Activated T-helper 17 cell treated with anti-CD3 and anti-CD28 coated beads, Interleukin-2, amount 50 U/mL, for 72 hours (primary cell): ENCODE measurements around the gene DDX50. TPM values are rescaled to one million over a fixed set of nuclear protein-coding genes. Genes with fewer than 3 reads are reported as not detected.
"Not testable (repeated sequence)": the region's sequence is repeated elsewhere in the genome, so short reads cannot be mapped to it uniquely, and the experiment has no call there.

Source experiments
- ATAC-seq: fragments of 150-1000 bp; cut with Tn5 transposase; replicated peaks from 2 replicates; pipeline ENCODE4 v1.10.0; 2021; ENCODE audit warnings: mild to moderate bottlenecking, moderate library complexity
- H3K27ac Mint-ChIP-seq: one replicate; pipeline ENCODE4 v1.8.0; 2022; ENCODE audit warnings: mixed read lengths
- H3K27me3 Mint-ChIP-seq: one replicate; pipeline ENCODE4 v1.8.0; 2022; ENCODE audit warnings: mixed read lengths
- H3K36me3 Mint-ChIP-seq: one replicate; pipeline ENCODE4 v1.8.0; 2022; ENCODE audit warnings: low read depth, mild to moderate bottlenecking, mixed read lengths
- H3K4me1 Mint-ChIP-seq: one replicate; pipeline ENCODE4 v1.8.0; 2022; ENCODE audit warnings: mixed read lengths
- H3K4me3 Mint-ChIP-seq: one replicate; pipeline ENCODE4 v1.8.0; 2022; ENCODE audit warnings: mild to moderate bottlenecking, mixed read lengths
- H3K9me3 Mint-ChIP-seq: one replicate; pipeline ENCODE4 v1.8.0; 2022; ENCODE audit warnings: mixed read lengths
- total RNA-seq, 2 donors: library from RNA; stranded (reverse); gene quantifications; one replicate each; pipeline ENCODE4 v1.2.3, GENCODE V29; 2022

The DDX50 gene, protein sequence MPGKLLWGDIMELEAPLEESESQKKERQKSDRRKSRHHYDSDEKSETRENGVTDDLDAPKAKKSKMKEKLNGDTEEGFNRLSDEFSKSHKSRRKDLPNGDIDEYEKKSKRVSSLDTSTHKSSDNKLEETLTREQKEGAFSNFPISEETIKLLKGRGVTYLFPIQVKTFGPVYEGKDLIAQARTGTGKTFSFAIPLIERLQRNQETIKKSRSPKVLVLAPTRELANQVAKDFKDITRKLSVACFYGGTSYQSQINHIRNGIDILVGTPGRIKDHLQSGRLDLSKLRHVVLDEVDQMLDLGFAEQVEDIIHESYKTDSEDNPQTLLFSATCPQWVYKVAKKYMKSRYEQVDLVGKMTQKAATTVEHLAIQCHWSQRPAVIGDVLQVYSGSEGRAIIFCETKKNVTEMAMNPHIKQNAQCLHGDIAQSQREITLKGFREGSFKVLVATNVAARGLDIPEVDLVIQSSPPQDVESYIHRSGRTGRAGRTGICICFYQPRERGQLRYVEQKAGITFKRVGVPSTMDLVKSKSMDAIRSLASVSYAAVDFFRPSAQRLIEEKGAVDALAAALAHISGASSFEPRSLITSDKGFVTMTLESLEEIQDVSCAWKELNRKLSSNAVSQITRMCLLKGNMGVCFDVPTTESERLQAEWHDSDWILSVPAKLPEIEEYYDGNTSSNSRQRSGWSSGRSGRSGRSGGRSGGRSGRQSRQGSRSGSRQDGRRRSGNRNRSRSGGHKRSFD
- 10 to 100 TPM; 48.0 to 66.1 TPM for total RNA-seq

- Mint-ChIP-seq H3K4me3 (peak within 1 kb of the TSS; percentile 93), H3K4me1 (peaks cover 26% of the 10 kb centered on the region), H3K27me3 (no peaks in the 10 kb centered on the region), H3K9me3 (no peaks in the 10 kb centered on the region), H3K36me3 (peaks cover 52% of the 10 kb centered on the region), H3K27ac (peak within 1 kb of the TSS; percentile 99)
- ATAC-seq = peak; percentile 96
Observed at GRCh38 chr10:68901105-68901927, at the start of gene DDX50. Gene DDX50 (plus strand): TSS chr10:68901315. CDS start chr10:68901385, 70 bp downstream.

DNA sequence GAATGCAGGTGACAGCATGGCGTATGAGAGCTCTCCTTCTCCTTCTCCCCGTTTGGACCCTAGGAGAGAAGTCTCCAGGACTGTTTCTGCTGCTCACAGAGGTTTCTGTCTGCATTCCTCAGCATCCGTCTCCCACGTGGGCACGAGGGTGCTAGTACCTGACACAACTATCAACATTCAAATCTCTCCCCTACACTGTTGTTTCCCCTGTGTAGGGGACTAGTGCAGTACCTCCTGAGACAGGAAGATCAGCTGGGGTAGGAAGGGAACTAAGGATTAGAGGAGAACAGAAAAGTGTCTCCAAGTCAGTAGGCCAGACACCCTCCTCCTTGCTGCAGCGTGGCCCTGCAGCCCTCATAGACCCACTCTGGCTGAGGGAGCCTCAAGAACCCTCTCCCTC lies 44.8 kb upstream of the DDX50 start:
- no peak for ATAC-seq
- H3K9me3 Mint-ChIP-seq = peaks cover 5% of the 10 kb centered on the region
- H3K27me3 Mint-ChIP-seq = peaks cover 8% of the 10 kb centered on the region
- no peak overlapping the region for H3K4me3 Mint-ChIP-seq
- H3K27ac Mint-ChIP-seq = no peak overlapping the region
- no peaks in the 10 kb centered on the region for H3K4me1 Mint-ChIP-seq
- H3K36me3 Mint-ChIP-seq = no peaks in the 10 kb centered on the region

DNA sequence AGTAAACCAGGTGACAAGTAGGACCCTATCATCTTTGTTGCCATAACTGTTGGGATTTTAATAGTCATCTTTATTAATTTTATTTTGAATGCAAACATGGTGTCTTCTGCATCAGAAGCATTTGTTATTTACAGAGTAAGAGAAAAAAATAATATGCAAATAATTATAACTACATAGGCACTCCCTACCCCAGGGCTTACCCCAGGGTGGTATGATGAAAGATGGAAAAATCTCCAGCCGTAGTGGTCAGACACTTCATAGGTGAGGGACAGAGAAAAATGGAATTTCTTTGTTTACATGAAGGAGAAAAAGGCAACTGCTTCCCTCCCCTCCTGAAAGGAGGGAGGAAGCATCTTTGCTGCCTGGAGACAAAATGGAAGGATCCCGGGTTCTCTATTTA lies 44.1 kb upstream of the DDX50 start:
- H3K4me1 Mint-ChIP-seq = no peaks in the 10 kb centered on the region
- ATAC-seq = no peak
- H3K27ac Mint-ChIP-seq = no peak overlapping the region
- H3K4me3 Mint-ChIP-seq = no peak overlapping the region
- peaks cover 8% of the 10 kb centered on the region for H3K27me3 Mint-ChIP-seq
- peaks cover 8% of the 10 kb centered on the region for H3K9me3 Mint-ChIP-seq
- H3K36me3 Mint-ChIP-seq = no peaks in the 10 kb centered on the region

DNA sequence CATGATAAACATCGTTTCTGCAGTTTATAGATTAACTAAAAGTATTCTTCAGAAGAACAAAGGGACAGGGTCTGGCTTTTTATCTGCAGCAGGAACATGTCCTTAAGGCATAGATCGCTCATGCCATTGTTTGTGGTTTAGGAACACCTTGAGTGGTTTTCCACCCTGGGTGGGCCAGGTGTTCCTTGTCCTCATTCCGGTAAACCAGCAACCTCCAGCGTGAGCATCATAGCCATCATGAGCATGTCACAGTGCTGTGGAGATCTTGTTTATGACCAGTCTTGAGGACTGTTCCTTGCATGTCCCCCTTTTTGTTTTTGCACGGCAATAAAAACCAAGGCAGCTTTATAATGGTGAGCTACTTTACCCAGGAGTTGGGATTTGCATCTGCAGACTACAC lies 39.9 kb upstream of the DDX50 start:
- H3K36me3 Mint-ChIP-seq = no peaks in the 10 kb centered on the region
- no peaks in the 10 kb centered on the region for H3K4me1 Mint-ChIP-seq
- H3K9me3 Mint-ChIP-seq = peaks cover 13% of the 10 kb centered on the region
- no peak overlapping the region for H3K27ac Mint-ChIP-seq
- peaks cover 5% of the 10 kb centered on the region for H3K27me3 Mint-ChIP-seq
- no peak for ATAC-seq
- H3K4me3 Mint-ChIP-seq = no peak overlapping the region

DNA sequence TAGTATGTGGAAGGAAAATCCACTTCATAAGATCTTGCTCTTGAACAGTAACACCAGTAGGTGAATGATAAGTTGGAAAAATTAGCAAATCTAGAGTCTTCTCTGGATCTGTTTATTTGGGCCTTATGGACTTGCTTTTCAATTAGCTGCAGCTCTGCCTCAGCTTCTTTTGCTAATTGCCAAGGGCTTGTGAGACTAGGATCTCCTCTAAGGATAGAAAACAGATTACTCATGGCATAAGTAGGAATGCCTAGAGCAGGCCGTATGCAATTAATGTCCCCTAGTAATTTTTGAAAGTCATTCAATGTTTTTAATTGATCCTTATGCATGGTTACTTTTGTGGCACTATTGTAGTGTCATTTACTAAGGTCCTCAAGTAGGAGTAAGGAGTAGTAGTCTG lies 36.5 kb upstream of the DDX50 start:
- no peak overlapping the region for H3K4me3 Mint-ChIP-seq
- H3K27ac Mint-ChIP-seq = no peak overlapping the region
- no peaks in the 10 kb centered on the region for H3K4me1 Mint-ChIP-seq
- no peak for ATAC-seq
- peaks cover 13% of the 10 kb centered on the region for H3K9me3 Mint-ChIP-seq
- no peaks in the 10 kb centered on the region for H3K27me3 Mint-ChIP-seq
- H3K36me3 Mint-ChIP-seq = no peaks in the 10 kb centered on the region

GRCh38 chr10:68868173-68868572 lies 32.9 kb upstream of the DDX50 start:
- not testable (repeated sequence) for H3K4me1 Mint-ChIP-seq, H3K36me3 Mint-ChIP-seq, H3K27ac Mint-ChIP-seq, H3K4me3 Mint-ChIP-seq, ATAC-seq, H3K9me3 Mint-ChIP-seq, H3K27me3 Mint-ChIP-seq

GRCh38 chr10:68869623-68870022 lies 31.5 kb upstream of the DDX50 start:
- H3K4me1 Mint-ChIP-seq = peaks cover 5% of the 10 kb centered on the region
- no peak overlapping the region for H3K27ac Mint-ChIP-seq
- no peaks in the 10 kb centered on the region for H3K27me3 Mint-ChIP-seq
- H3K9me3 Mint-ChIP-seq = no peaks in the 10 kb centered on the region
- ATAC-seq = no peak
- no peak overlapping the region for H3K4me3 Mint-ChIP-seq
- H3K36me3 Mint-ChIP-seq = no peaks in the 10 kb centered on the region

- no peaks in the 10 kb centered on the region for H3K9me3 Mint-ChIP-seq
- no peak for ATAC-seq
- H3K27me3 Mint-ChIP-seq = no peaks in the 10 kb centered on the region
- H3K36me3 Mint-ChIP-seq = no peaks in the 10 kb centered on the region
- peak overlapping the region; percentile 69 for H3K27ac Mint-ChIP-seq
- no peak overlapping the region for H3K4me3 Mint-ChIP-seq
- H3K4me1 Mint-ChIP-seq = peaks cover 5% of the 10 kb centered on the region
Observed at GRCh38 chr10:68870061-68870460, 31.1 kb upstream of the DDX50 start.

DNA sequence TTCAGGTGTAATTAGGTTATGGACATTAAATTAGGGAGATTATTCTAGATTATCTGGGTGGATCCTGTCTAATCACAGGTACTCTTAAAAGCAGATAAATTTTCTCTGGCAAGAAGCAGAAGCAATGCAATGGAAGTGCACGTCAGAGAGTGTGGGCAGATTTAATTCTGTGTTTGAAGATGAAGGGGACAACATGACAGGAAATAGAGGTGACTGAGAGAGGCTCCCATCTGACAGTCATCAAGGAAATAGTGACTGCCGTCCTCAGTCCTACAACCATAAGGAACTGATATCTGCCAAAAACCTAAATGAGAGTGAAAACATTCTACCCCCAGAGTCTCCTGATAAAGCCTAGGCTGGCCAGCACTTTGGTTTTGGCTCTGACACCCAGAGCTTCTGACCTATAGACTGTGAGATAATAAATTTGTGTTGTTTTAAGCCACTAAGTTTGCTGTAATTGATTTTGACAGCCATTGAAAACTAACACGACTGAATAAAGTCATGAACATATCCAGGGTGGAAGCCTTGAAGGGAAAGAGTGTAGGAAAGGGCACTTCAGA lies 30.5 kb upstream of the DDX50 start:
- Mint-ChIP-seq H3K4me1 (peaks cover 5% of the 10 kb centered on the region), H3K36me3 (no peaks in the 10 kb centered on the region), H3K9me3 (no peaks in the 10 kb centered on the region), H3K4me3 (no peak overlapping the region), H3K27ac (peak overlapping the region; percentile 69), H3K27me3 (no peaks in the 10 kb centered on the region)
- ATAC-seq = peak; percentile 84

GRCh38 chr10:68871105-68871711 lies 29.9 kb upstream of the DDX50 start:
- Mint-ChIP-seq H3K27me3 (no peaks in the 10 kb centered on the region), H3K27ac (peak overlapping the region; percentile 69), H3K9me3 (no peaks in the 10 kb centered on the region), H3K36me3 (no peaks in the 10 kb centered on the region), H3K4me1 (peaks cover 5% of the 10 kb centered on the region), H3K4me3 (no peak overlapping the region)
- ATAC-seq = peak; percentile 38

DNA sequence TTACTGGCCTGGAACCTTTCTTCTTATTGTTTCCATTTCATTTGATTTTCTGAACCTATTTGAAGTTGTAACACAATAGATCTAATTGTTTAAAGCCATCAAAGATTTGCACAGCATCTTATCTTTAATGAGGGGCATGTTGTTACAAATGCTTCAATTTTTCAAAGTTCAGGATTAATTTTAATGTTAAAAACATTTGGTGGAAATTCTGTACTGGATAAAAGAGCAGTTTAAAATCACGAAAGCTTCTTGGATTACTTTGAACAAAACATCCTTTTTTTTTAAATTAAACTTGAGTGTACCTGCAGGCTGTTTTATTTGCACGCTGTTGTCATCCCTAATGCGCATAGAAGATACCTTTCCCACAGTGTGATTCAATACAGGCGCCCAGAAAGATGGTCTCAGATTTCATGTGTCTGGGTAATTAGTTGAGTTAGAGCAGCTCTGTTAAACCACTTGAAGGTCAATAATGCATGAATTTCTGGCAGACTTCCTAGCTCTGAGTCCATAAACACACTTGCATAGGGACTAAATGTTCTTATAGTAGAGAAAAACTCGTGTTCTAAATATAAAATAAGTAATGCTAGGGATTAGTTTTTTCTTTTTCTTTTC lies 29.3 kb upstream of the DDX50 start:
- Mint-ChIP-seq H3K4me3 (no peak overlapping the region), H3K36me3 (no peaks in the 10 kb centered on the region), H3K27me3 (no peaks in the 10 kb centered on the region), H3K4me1 (peaks cover 5% of the 10 kb centered on the region), H3K27ac (no peak overlapping the region), H3K9me3 (no peaks in the 10 kb centered on the region)
- ATAC-seq = no peak

GRCh38 chr10:68876246-68877138 lies 24.6 kb upstream of the DDX50 start:
- Mint-ChIP-seq H3K9me3 (no peaks in the 10 kb centered on the region), H3K27me3 (no peaks in the 10 kb centered on the region), H3K36me3 (no peaks in the 10 kb centered on the region), H3K4me1 (no peaks in the 10 kb centered on the region), H3K27ac (no peak overlapping the region), H3K4me3 (no peak overlapping the region)
- ATAC-seq = no peak
